HL-60 (cell line): ENCODE data around the gene YLPM1.

Experiments
- DNase-seq, 2 experiments: peaks; one replicate each; pipeline ENCODE4 v3.0.0-alpha.2; 2010 to 2020; ENCODE audit warnings: low read depth in 1 of 2, low spot score in 1 of 2
- H3K27ac ChIP-seq: fragments of 250-450 bp; sonication (Bioruptor Pico); replicated peaks from 2 replicates; pipeline ENCODE4 v1.5.1; 2020; ENCODE audit warnings: mild to moderate bottlenecking, moderate library complexity
- H3K27me3 ChIP-seq: fragments of 250-450 bp; sonication (Bioruptor Pico); 2 replicates; pipeline ENCODE4 v1.5.1; 2021; ENCODE audit warnings: mild to moderate bottlenecking, moderate library complexity; ENCODE audit not compliant: insufficient read depth, poor library complexity, severe bottlenecking
- H3K4me3 ChIP-seq: replicated peaks from 2 replicates; pipeline ENCODE4 v1.5.1; 2011; ENCODE audit warnings: mild to moderate bottlenecking, control low read depth, low read length; ENCODE audit not compliant: insufficient read depth
- CTCF ChIP-seq: IDR thresholded peaks from one replicate; pipeline ENCODE4 v1.5.1; 2011; ENCODE audit warnings: low read length, control low read depth, inconsistent platforms; ENCODE audit not compliant: insufficient read depth
- GABPA ChIP-seq: IDR thresholded peaks from 2 replicates; pipeline ENCODE4 v1.6.1; 2012; ENCODE audit warnings: low read depth
- POLR2AphosphoS5 ChIP-seq: IDR thresholded peaks from 2 replicates; pipeline ENCODE4 v1.6.1; 2012; ENCODE audit warnings: low read depth
- SPI1 ChIP-seq: IDR thresholded peaks from 2 replicates; pipeline ENCODE4 v1.6.1; 2012; ENCODE audit warnings: low read depth, mild to moderate bottlenecking, borderline replicate concordance
- TF ChIP-seq, protein P1 (sequence below): IDR thresholded peaks from 2 replicates; pipeline ENCODE4 v1.6.1; 2012; ENCODE audit warnings: low read depth; ENCODE audit not compliant: insufficient replicate concordance

The YLPM1 gene

DNA sequence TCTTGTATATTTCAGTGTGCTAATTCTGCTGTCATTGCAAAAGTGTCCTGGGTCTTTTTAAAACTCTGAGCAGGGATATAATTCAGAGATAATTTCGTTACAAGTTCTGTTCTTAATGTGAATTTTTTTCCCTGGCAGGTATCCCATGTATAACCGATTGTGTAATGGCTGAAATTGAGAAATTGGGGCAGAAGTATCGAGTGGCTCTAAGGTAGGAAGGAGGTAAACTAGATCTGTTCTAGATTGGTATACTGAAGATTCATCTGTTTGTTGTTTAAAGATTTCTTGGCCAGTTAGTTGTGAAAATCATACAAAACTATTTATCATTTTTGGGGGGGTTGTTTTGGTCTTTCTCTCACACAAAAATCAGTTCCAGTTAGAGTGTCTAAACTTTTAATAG, 40.0 kb upstream of the YLPM1 start:
- no peak for DNase-seq
- Histone ChIP-seq H3K27me3 (no peaks in the 10 kb centered on the region), H3K4me3 (no peak overlapping the region), H3K27ac (no peak overlapping the region)
- TF ChIP-seq CTCF (no peak), POLR2AphosphoS5 (no peak), GABPA (no peak), SPI1 (no peak)
- TF ChIP-seq, protein P1, sequence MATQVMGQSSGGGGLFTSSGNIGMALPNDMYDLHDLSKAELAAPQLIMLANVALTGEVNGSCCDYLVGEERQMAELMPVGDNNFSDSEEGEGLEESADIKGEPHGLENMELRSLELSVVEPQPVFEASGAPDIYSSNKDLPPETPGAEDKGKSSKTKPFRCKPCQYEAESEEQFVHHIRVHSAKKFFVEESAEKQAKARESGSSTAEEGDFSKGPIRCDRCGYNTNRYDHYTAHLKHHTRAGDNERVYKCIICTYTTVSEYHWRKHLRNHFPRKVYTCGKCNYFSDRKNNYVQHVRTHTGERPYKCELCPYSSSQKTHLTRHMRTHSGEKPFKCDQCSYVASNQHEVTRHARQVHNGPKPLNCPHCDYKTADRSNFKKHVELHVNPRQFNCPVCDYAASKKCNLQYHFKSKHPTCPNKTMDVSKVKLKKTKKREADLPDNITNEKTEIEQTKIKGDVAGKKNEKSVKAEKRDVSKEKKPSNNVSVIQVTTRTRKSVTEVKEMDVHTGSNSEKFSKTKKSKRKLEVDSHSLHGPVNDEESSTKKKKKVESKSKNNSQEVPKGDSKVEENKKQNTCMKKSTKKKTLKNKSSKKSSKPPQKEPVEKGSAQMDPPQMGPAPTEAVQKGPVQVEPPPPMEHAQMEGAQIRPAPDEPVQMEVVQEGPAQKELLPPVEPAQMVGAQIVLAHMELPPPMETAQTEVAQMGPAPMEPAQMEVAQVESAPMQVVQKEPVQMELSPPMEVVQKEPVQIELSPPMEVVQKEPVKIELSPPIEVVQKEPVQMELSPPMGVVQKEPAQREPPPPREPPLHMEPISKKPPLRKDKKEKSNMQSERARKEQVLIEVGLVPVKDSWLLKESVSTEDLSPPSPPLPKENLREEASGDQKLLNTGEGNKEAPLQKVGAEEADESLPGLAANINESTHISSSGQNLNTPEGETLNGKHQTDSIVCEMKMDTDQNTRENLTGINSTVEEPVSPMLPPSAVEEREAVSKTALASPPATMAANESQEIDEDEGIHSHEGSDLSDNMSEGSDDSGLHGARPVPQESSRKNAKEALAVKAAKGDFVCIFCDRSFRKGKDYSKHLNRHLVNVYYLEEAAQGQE, result no peak

DNA sequence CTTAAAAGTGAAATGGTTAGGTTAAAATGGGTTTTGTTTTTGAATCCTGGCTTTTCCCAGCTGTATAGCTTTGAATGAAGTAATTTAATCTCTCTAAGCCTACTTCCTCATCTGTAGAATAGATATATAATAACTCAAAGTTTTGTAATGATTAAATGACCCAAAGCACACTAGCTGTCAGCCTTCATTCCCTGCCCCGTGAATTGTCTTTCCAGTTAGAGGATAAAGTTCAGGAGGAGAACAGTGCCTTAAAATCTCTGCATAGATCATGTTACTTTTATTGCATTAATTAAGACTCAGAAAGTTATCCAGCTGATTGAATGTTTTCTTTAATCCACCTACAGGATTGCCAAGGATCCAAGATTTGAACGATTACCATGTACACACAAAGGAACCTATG, 30.7 kb upstream of the YLPM1 start:
- no peak for DNase-seq

DNA sequence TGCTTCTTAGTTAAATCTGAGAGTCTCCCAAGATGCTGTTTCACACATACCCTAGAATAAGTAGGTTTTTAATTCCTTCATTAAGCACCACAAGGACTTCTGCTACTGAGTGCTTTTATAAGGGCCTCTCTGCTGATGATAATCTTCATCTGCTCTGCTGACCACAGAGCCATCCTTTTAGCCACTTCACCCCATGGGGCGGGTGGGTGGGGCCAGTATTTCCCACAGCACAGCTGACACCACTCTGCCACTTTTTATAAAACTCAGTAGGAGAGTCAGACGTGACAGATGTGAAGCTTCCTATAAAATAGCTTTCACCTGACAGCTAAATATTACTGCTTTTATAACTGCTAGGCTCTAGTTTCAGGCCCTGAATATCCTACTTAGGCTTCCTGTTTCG, 29.9 kb upstream of the YLPM1 start:
- Histone ChIP-seq H3K27ac (no peak overlapping the region), H3K27me3 (no peaks in the 10 kb centered on the region), H3K4me3 (no peak overlapping the region)
- no peak for DNase-seq
- TF ChIP-seq POLR2AphosphoS5, result no peak

More for the DNA sequence above, 30.7 kb upstream of the YLPM1 start:
- H3K27me3 ChIP-seq, result no peaks in the 10 kb centered on the region
- no peak overlapping the region for H3K27ac ChIP-seq
- H3K4me3 ChIP-seq, result no peak overlapping the region
- no peak for TF ChIP-seq CTCF
- TF ChIP-seq GABPA, result no peak
- TF ChIP-seq, protein P1, result no peak
- TF ChIP-seq SPI1, result no peak
- no peak for TF ChIP-seq POLR2AphosphoS5

DNA sequence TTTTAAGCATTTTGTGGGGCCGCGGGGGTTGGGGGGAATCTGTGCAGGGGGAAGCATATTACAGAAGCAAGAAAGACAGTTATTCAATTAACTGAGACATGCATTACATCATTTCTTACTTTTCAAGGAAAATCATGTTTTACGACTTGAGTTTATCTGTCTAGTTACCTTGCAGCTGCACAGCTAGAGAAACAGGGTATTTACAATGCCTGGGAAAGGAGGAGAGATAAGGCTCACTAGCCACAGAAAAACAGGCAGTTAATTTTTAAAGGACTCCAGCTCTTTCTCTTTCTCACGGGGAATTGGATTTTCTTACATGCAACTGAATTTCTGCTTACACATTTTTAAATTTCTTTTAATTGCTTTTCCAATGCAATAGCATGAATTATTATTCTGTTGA, 28.0 kb upstream of the YLPM1 start:
- Histone ChIP-seq H3K27me3 (no peaks in the 10 kb centered on the region), H3K4me3 (no peak overlapping the region), H3K27ac (no peak overlapping the region)
- TF ChIP-seq CTCF, result no peak
- no peak for DNase-seq
